GM12878 (cell line): ENCODE data around the gene ANKHD1.

Experiments used
- BACH1 ChIP-seq: fragments of 450-650 bp; IDR thresholded peaks from 2 replicates; pipeline ENCODE4 v1.6.1; 2017; ENCODE audit warnings: mild to moderate bottlenecking, borderline replicate concordance
- CTCF ChIP-seq, 3 experiments: IDR thresholded peaks in 2 of 3; conservative IDR thresholded peaks in 1 of 3; 2 replicates each; pipeline ENCODE4 v1.5.1; 2011; ENCODE audit warnings: low read depth in 3 of 3, low read length in 3 of 3, mild to moderate bottlenecking in 3 of 3, control low read depth in 2 of 3, moderate library complexity in 2 of 3, inconsistent platforms in 1 of 3, mixed read lengths in 1 of 3; ENCODE audit not compliant: control insufficient read depth in 2 of 3, insufficient read depth in 1 of 3; ENCODE audit errors: extremely low read depth in 1 of 3
- POLR2AphosphoS2 ChIP-seq: IDR thresholded peaks from 2 replicates; pipeline ENCODE4 v1.6.1; 2011; ENCODE audit warnings: low read depth, mild to moderate bottlenecking, low read length, improper control_type of control experiment, moderate library complexity
- REST ChIP-seq: IDR thresholded peaks from 2 replicates; pipeline ENCODE4 v1.6.1; 2012; ENCODE audit warnings: mild to moderate bottlenecking, low read depth, low read length
- TAF1 ChIP-seq: IDR thresholded peaks from 2 replicates; pipeline ENCODE4 v1.6.1; 2011; ENCODE audit warnings: mild to moderate bottlenecking, low read depth, low read length, borderline replicate concordance
- YY1 ChIP-seq: IDR thresholded peaks from 2 replicates; pipeline ENCODE4 v1.6.1; 2011; ENCODE audit warnings: low read depth, mild to moderate bottlenecking, low read length

- TF ChIP-seq POLR2AphosphoS2 (no peak), YY1 (no peak), CTCF (IDR thresholded peaks at IDR 0.05 in 2 of 3, conservative IDR thresholded peaks at IDR 0.05 in 1 of 3; ENCODE audit: control insufficient read depth in 2 of 3, extremely low read depth in 1 of 3, insufficient read depth in 1 of 3, low read depth in 3 of 3, low read length in 3 of 3) (no peak), TAF1 (no peak), REST (no peak), BACH1 (no peak)
These were observed 19.7 kb upstream of the ANKHD1 start for GRCh38 chr5:140381972-140382371.
